IMR-90 (cell line): ENCODE data around the gene GP9. TPM values are rescaled to one million over a fixed set of nuclear protein-coding genes. Genes with fewer than 3 reads are reported as not detected.

Source experiments
- ATAC-seq: fragments of 200-7000 bp; cut with Tn5 transposase; 2 replicates; pipeline ENCODE4 v1.9.1; 2020; ENCODE audit warnings: low read depth, mild to moderate bottlenecking, moderate library complexity
- BruUV-seq: library from RNA; stranded (reverse); fragments of 400-500 nt; replicated peaks from 2 replicates; lab custom pipeline; 2021; lab: Mats Ljungman, UMichigan
- CTCF ChIA-PET: fragments of 300-600 bp; formaldehyde crosslinking; extraction: SDS; loops from one replicate; lab custom pipeline; 2021; ENCODE audit warnings: antibody characterized with exemption; lab: Yijun Ruan, JAX
- POLR2A ChIA-PET: fragments of 300-600 bp; sonication (Branson Sonifier 250); formaldehyde crosslinking; loops from one replicate; lab custom pipeline; 2022; ENCODE audit warnings: antibody characterized with exemption; ENCODE audit not compliant: unreplicated experiment; lab: Charles Lee
- DNase-seq: peaks from one replicate; pipeline ENCODE4 v3.0.0; 2013
- H2AFZ ChIP-seq: replicated peaks from 2 replicates; pipeline ENCODE3; 2013; ENCODE audit warnings: low read length, mild to moderate bottlenecking; ENCODE audit not compliant: poor library complexity
- H2AK5ac ChIP-seq: 2 replicates; pipeline ENCODE4 v1.6.1; 2013; ENCODE audit warnings: low read depth, low read length, inconsistent platforms
- H2AK9ac ChIP-seq: replicated peaks from 2 replicates; pipeline ENCODE3; 2013; ENCODE audit warnings: mild to moderate bottlenecking, low read depth, low read length, moderate library complexity; ENCODE audit not compliant: poor library complexity
- H2BK120ac ChIP-seq: 2 replicates; pipeline ENCODE4 v1.6.1; 2013; ENCODE audit warnings: low read depth, low read length, inconsistent platforms
- H2BK15ac ChIP-seq: 3 replicates; pipeline ENCODE4 v1.6.1; 2013; ENCODE audit warnings: low read depth, low read length, inconsistent platforms
- H2BK20ac ChIP-seq: 2 replicates; pipeline ENCODE4 v1.6.1; 2013; ENCODE audit warnings: low read depth, mild to moderate bottlenecking, inconsistent platforms, low read length, moderate library complexity
- H2BK5ac ChIP-seq: 2 replicates; pipeline ENCODE4 v1.6.1; 2013; ENCODE audit warnings: mild to moderate bottlenecking, low read depth, low read length, inconsistent platforms; ENCODE audit not compliant: poor library complexity, severe bottlenecking
- H3K14ac ChIP-seq: replicated peaks from 2 replicates; pipeline ENCODE4 v1.6.1; 2013; ENCODE audit warnings: low read depth, low read length, inconsistent platforms
- H3K18ac ChIP-seq: 2 replicates; pipeline ENCODE4 v1.6.1; 2013; ENCODE audit warnings: low read depth, low read length, control low read depth
- H3K23ac ChIP-seq: 2 replicates; pipeline ENCODE4 v1.6.1; 2013; ENCODE audit warnings: low read depth, low read length, inconsistent platforms
- H3K27ac ChIP-seq: 2 replicates; pipeline ENCODE4 v1.5.1; 2013; ENCODE audit warnings: mild to moderate bottlenecking, control low read depth, low read length; ENCODE audit not compliant: insufficient read depth
- H3K27me3 ChIP-seq: 2 replicates; pipeline ENCODE4 v1.6.1; 2013; ENCODE audit warnings: low read length; ENCODE audit not compliant: control insufficient read depth, insufficient read depth
- H3K36me3 ChIP-seq: 2 replicates; pipeline ENCODE4 v1.6.1; 2013; ENCODE audit warnings: low read length, mixed read lengths; ENCODE audit not compliant: control insufficient read depth, insufficient read depth
- H3K4ac ChIP-seq: 2 replicates; pipeline ENCODE4 v1.6.1; 2013; ENCODE audit warnings: low read depth, low read length, inconsistent platforms
- H3K4me1 ChIP-seq: 2 replicates; pipeline ENCODE4 v1.6.1; 2013; ENCODE audit warnings: low read length, mixed read lengths; ENCODE audit not compliant: control insufficient read depth, insufficient read depth
- H3K4me2 ChIP-seq: 2 replicates; pipeline ENCODE4 v1.6.1; 2013; ENCODE audit warnings: low read depth, mild to moderate bottlenecking, control low read depth, low read length, moderate library complexity
- H3K4me3 ChIP-seq: 2 replicates; pipeline ENCODE4 v1.5.1; 2013; ENCODE audit warnings: low read depth, mild to moderate bottlenecking, control low read depth, low read length, moderate library complexity; ENCODE audit not compliant: insufficient read depth
- H3K56ac ChIP-seq: 2 replicates; pipeline ENCODE4 v1.6.1; 2013; ENCODE audit warnings: low read length, inconsistent platforms; ENCODE audit not compliant: insufficient read depth; ENCODE audit errors: extremely low read depth
- H3K79me1 ChIP-seq, 2 experiments: 2 replicates each; pipeline ENCODE4 v1.6.1; 2013; ENCODE audit warnings: low read length in 2 of 2, inconsistent platforms in 1 of 2, low read depth in 1 of 2
- H3K9ac ChIP-seq: 2 replicates; pipeline ENCODE4 v1.6.1; 2013; ENCODE audit warnings: low read depth, low read length, control low read depth
- H3K9me1 ChIP-seq: 2 replicates; pipeline ENCODE4 v1.6.1; 2013; ENCODE audit warnings: low read length, inconsistent platforms; ENCODE audit not compliant: insufficient read depth
- H3K9me3 ChIP-seq: 2 replicates; pipeline ENCODE4 v1.6.1; 2013; ENCODE audit warnings: low read length; ENCODE audit not compliant: control insufficient read depth, insufficient read depth
- H4K20me1 ChIP-seq: 2 replicates; pipeline ENCODE4 v1.6.1; 2013; ENCODE audit warnings: low read length, inconsistent platforms; ENCODE audit not compliant: insufficient read depth
- H4K5ac ChIP-seq: 2 replicates; pipeline ENCODE4 v1.6.1; 2013; ENCODE audit warnings: mild to moderate bottlenecking, low read depth, low read length, control low read depth
- H4K8ac ChIP-seq, 2 experiments: 2 replicates each; pipeline ENCODE4 v1.6.1; 2013; ENCODE audit warnings: low read depth in 2 of 2, low read length in 2 of 2, control low read depth in 1 of 2, inconsistent platforms in 1 of 2
- H4K91ac ChIP-seq: 2 replicates; pipeline ENCODE4 v1.6.1; 2013; ENCODE audit warnings: low read depth, low read length, inconsistent platforms; ENCODE audit not compliant: insufficient read depth
- BHLHE40 ChIP-seq: fragments of 150-350 bp; IDR thresholded peaks from 2 replicates; pipeline ENCODE4 v1.6.1; 2016; ENCODE audit warnings: mild to moderate bottlenecking, low read depth, low read length
- CEBPB ChIP-seq: IDR thresholded peaks from 2 replicates; pipeline ENCODE4 v1.6.1; 2012; ENCODE audit warnings: low read depth, low read length, improper control_type of control experiment
- CHD1 ChIP-seq: IDR thresholded peaks from 2 replicates; pipeline ENCODE4 v1.6.1; 2012; ENCODE audit warnings: low read depth, low read length, improper control_type of control experiment
- CTCF ChIP-seq: conservative IDR thresholded peaks from 2 replicates; pipeline ENCODE4 v1.5.1; 2012; ENCODE audit warnings: mild to moderate bottlenecking, low read depth, low read length, improper control_type of control experiment
- ELK1 ChIP-seq: fragments of 150-350 bp; IDR thresholded peaks from 2 replicates; pipeline ENCODE4 v1.6.1; 2016; ENCODE audit warnings: low read depth, mild to moderate bottlenecking, low read length, moderate library complexity, borderline replicate concordance
- FOS ChIP-seq: fragments of 150-350 bp; IDR thresholded peaks from 2 replicates; pipeline ENCODE4 v1.6.1; 2016; ENCODE audit warnings: low read depth, low read length
- MAFK ChIP-seq: IDR thresholded peaks from 2 replicates; pipeline ENCODE4 v1.6.1; 2012; ENCODE audit warnings: low read depth, low read length, improper control_type of control experiment
- MAZ ChIP-seq: IDR thresholded peaks from 2 replicates; pipeline ENCODE4 v1.6.1; 2012; ENCODE audit warnings: low read depth, mild to moderate bottlenecking, low read length, improper control_type of control experiment, moderate library complexity, borderline replicate concordance
- MXI1 ChIP-seq: IDR thresholded peaks from 2 replicates; pipeline ENCODE4 v1.6.1; 2012; ENCODE audit warnings: low read depth, mild to moderate bottlenecking, low read length, moderate library complexity, borderline replicate concordance
- NFE2L2 ChIP-seq: fragments of 150-350 bp; IDR thresholded peaks from 2 replicates; pipeline ENCODE4 v1.6.1; 2016; ENCODE audit warnings: low read depth, mild to moderate bottlenecking, low read length
- POLR2A ChIP-seq: IDR thresholded peaks from 2 replicates; pipeline ENCODE4 v1.6.1; 2012; ENCODE audit warnings: mild to moderate bottlenecking, low read depth, low read length
- RAD21 ChIP-seq: IDR thresholded peaks from 2 replicates; pipeline ENCODE4 v1.6.1; 2012; ENCODE audit warnings: low read length, improper control_type of control experiment
- RCOR1 ChIP-seq: IDR thresholded peaks from 2 replicates; pipeline ENCODE4 v1.6.1; 2012; ENCODE audit warnings: mild to moderate bottlenecking, low read length, improper control_type of control experiment; ENCODE audit not compliant: insufficient replicate concordance
- RFX5 ChIP-seq: IDR thresholded peaks from 2 replicates; pipeline ENCODE4 v1.8.0; 2012; ENCODE audit warnings: low read depth, mild to moderate bottlenecking, low read length, moderate library complexity
- SMC3 ChIP-seq: fragments of 150-350 bp; IDR thresholded peaks from 2 replicates; pipeline ENCODE4 v1.6.1; 2016; ENCODE audit warnings: low read depth, mild to moderate bottlenecking, antibody characterized with exemption, low read length, moderate library complexity
- WGBS, 2 experiments: methylation state at CpG; one replicate each; pipeline versions ENCODE4 v1.1.5 to v1.1.7; 2013; ENCODE audit warnings: missing lambda C conversion rate in 2 of 2; ENCODE audit not compliant: insufficient read length in 1 of 2; ENCODE audit errors: extremely low coverage in 2 of 2; 5-methylcytosine and 5-hydroxymethylcytosine counted together
- dilution Hi-C: fragments of 300-500 bp; cut with HindIII; formaldehyde crosslinking; loops from one replicate; pipeline ENCODE4 v1.14.3; 2018; ENCODE audit warnings: low sequenced_read_pairs; ENCODE audit not compliant: unreplicated experiment
- in situ Hi-C: fragments of 300-500 bp; cut with MboI; formaldehyde crosslinking; loops from 3 replicates; pipeline ENCODE4 v1.14.3; 2019; ENCODE audit warnings: low sequenced_read_pairs, inconsistent platforms, mixed read lengths
- intact Hi-C: fragments of 100-400 bp; cut with micrococcal nuclease; formaldehyde crosslinking; loops from 2 replicates; pipeline ENCODE4 v1.10.0; 2022
- polyA plus RNA-seq, 3 experiments: library from polyadenylated mRNA; depleted of rRNA; stranded (reverse); fragments of >200 nt; gene quantifications; 2 replicates each; pipeline ENCODE4 v1.2.3, GENCODE V29; 2012; ENCODE audit warnings: low replicate concordance in 1 of 3
- total RNA-seq: library from RNA; depleted of rRNA; stranded (reverse); fragments of >200 nt; gene quantifications from 2 replicates; pipeline ENCODE4 v1.2.3, GENCODE V29; 2012
- TF ChIP-seq, protein P1 (sequence below): fragments of 150-350 bp; IDR thresholded peaks from 2 replicates; pipeline ENCODE4 v1.6.1; 2017; ENCODE audit warnings: mild to moderate bottlenecking, antibody characterized with exemption, low read length, low read depth

The GP9 gene
- total and polyA plus RNA-seq, 2 of the 4 experiments (the other 2 are of a cell fraction), result not detected

DNA sequence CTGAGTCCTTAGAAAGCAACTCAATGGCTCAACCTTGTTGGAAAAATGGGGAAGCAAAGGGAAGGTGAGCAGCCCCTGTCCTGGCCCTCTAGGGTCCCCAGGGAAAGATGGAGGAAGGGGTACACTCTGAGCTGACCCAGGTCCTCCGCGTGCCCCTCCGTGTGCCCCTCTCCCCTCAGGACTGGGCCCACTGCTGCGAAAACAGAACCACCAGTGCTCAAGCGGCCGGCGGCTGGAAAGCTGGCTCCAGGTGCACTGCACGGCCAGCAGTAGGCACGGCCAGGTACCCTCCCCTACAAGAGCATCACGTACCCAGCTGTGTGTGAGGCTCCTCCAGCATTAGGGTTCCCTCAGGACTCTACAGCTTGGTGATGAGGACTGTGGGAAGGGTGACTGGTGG, 34.7 kb downstream of the GP9 start:
- POLR2A ChIA-PET, result no interaction called here
- Histone ChIP-seq H2BK5ac (no peak overlapping the region), H4K91ac (no peak overlapping the region), H3K56ac (no peak overlapping the region), H3K9me3 (no peaks in the 10 kb centered on the region), H2BK120ac (no peak overlapping the region), H3K23ac (no peak overlapping the region), H2AFZ (no peak overlapping the region), H2AK5ac (no peak overlapping the region), H4K5ac (no peak overlapping the region), H3K4ac (no peak overlapping the region), H3K9ac (no peak overlapping the region), H3K14ac (no peak overlapping the region), H2BK15ac (no peak overlapping the region), H3K36me3 (peaks cover 18% of the 10 kb centered on the region), H4K20me1 (peaks cover 35% of the 10 kb centered on the region; the same call in 1 of the 2 replicates), H3K27ac (no peak overlapping the region), H2AK9ac (no peak overlapping the region), H2BK20ac (no peak overlapping the region), H3K79me1 (peaks cover 15 to 34% of the 10 kb centered on the region in 2 experiments; a peak in 3 of 4 replicates), H3K4me1 (no peaks in the 10 kb centered on the region), H4K8ac (no peak overlapping the region), H3K18ac (no peak overlapping the region), H3K9me1 (0 out of 2 replicates have a peak, but pooled peaks cover 3% of the 10 kb centered on the region), H3K4me3 (no peak overlapping the region), H3K27me3 (no peaks in the 10 kb centered on the region), H3K4me2 (no peak overlapping the region)
- intact Hi-C loops, result no loop called here
- DNase-seq, result no peak
- CTCF ChIA-PET, result no interaction called here
- no peak for ATAC-seq
- no CpG with 5 or more reads among the region's 10 CpGs for WGBS, 2 experiments
- in situ Hi-C loops, result no loop called here
- no peak for TF ChIP-seq ELK1
- no peak for TF ChIP-seq MAZ
- TF ChIP-seq CEBPB, result no peak
- TF ChIP-seq MXI1, result no peak
- TF ChIP-seq BHLHE40, result no peak
- TF ChIP-seq RFX5, result no peak
- TF ChIP-seq CHD1, result no peak
- TF ChIP-seq NFE2L2, result no peak
- no peak for TF ChIP-seq POLR2A
- no peak for TF ChIP-seq RCOR1
- TF ChIP-seq MAFK, result no peak
- no peak for TF ChIP-seq SMC3
- TF ChIP-seq CTCF, result no peak
- no peak for TF ChIP-seq FOS
- TF ChIP-seq RAD21, result no peak
- TF ChIP-seq, protein P1, sequence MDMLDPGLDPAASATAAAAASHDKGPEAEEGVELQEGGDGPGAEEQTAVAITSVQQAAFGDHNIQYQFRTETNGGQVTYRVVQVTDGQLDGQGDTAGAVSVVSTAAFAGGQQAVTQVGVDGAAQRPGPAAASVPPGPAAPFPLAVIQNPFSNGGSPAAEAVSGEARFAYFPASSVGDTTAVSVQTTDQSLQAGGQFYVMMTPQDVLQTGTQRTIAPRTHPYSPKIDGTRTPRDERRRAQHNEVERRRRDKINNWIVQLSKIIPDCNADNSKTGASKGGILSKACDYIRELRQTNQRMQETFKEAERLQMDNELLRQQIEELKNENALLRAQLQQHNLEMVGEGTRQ, result no peak
- dilution Hi-C loops, result no loop called here
- no TSS peak for BruUV-seq
